ENCODE measurements around the gene MYOM3. TPM values are rescaled to one million over a fixed set of nuclear protein-coding genes. Genes with fewer than 3 reads are reported as not detected.

The MYOM3 gene
- total and polyA plus RNA-seq, 2 of the 4 experiments (the other 2 are of a cell fraction): 0.03 TPM; not detected in 1

DNA sequence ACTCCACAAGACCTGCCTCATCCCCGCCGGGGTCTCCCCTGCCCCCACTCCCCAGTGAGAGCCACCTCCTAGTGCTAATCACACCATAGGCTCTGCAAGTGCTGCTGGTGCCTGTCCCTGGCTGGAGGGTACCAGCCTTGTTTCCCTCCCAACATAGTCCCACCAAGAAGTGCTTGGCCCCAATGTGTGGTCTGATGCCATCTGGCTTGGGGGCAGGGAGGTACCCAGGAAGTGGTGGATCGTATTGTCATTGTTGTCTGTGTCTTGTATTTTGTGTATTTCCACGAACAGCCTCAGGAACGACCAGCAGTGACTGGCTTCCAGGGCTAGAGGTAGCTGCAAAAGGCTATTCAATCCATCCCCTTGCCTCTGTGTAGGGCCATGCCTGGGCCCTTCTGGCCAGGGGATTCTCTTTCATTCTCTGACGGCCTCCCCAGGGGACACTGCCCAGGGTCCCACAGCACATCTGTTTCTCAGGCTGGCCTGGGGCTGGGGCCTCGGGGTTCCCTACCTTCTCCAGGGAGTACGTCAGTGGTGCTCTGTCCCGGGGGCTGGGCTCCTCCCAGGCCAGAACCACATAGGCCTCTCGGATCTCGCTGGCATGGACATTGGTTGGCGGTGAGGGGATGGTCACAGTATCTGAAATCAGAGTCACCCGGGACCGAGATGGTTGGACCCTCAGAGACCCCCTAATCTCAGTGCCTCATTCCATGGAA lies 22.8 kb downstream of the MYOM3 start:
- H3K36me3 ChIP-seq (ENCODE audit: control insufficient read depth, insufficient read depth, low read length): no peaks in the 10 kb centered on the region
- H2AK5ac ChIP-seq (ENCODE audit: low read depth, low read length): no peak overlapping the region
- H2BK5ac ChIP-seq (ENCODE audit: low read depth, low read length, poor library complexity, severe bottlenecking): no peak overlapping the region
- H3K4me3 ChIP-seq (ENCODE audit: insufficient read depth, low read depth, low read length): no peak overlapping the region
- H3K9me3 ChIP-seq (ENCODE audit: control insufficient read depth, insufficient read depth, low read length): no peaks in the 10 kb centered on the region
- H2BK20ac ChIP-seq (ENCODE audit: low read depth, low read length): no peak overlapping the region
- H3K9me1 ChIP-seq (ENCODE audit: insufficient read depth, low read length): peaks cover 3% of the 10 kb centered on the region; the same call in 1 of the 2 replicates
- H3K27ac ChIP-seq (ENCODE audit: insufficient read depth, low read length): no peak overlapping the region
- ChIA-PET CTCF (no interaction called here), POLR2A (ENCODE audit: unreplicated experiment) (no interaction called here)
- no peak overlapping the region for H3K23ac ChIP-seq (ENCODE audit: low read depth, low read length)
- no peak overlapping the region for H3K4ac ChIP-seq (ENCODE audit: low read depth, low read length)
- H2AK9ac ChIP-seq (replicated peaks; ENCODE audit: low read depth, low read length, poor library complexity): no peak overlapping the region
- peaks cover 62% of the 10 kb centered on the region for H3K27me3 ChIP-seq (ENCODE audit: control insufficient read depth, insufficient read depth, low read length)
- WGBS, 2 experiments (ENCODE audit: extremely low coverage in 2 of 2, insufficient read length in 1 of 2): 55% methylated on average over 2 of the region's 14 CpGs; no CpG with 5 or more reads in 1 of the 2 experiments
- dilution Hi-C loops (cut with HindIII; ENCODE audit: low sequenced_read_pairs, unreplicated experiment): no loop called here
- H4K5ac ChIP-seq (ENCODE audit: low read depth, low read length): no peak overlapping the region
- no peak overlapping the region for H2BK15ac ChIP-seq (ENCODE audit: low read depth, low read length)
- intact Hi-C loops (cut with micrococcal nuclease): loop anchor here (10.0 kb wide), 1 partner anchor 46 kb away; no protein-coding TSS in a partner anchor
- H3K4me1 ChIP-seq (ENCODE audit: control insufficient read depth, insufficient read depth, low read length): no peaks in the 10 kb centered on the region
- no peaks in the 10 kb centered on the region; the same call in 1 of the 2 replicates for H4K20me1 ChIP-seq (ENCODE audit: insufficient read depth, low read length)
- no peak for DNase-seq
- no peak for ATAC-seq (ENCODE audit: low read depth)
- peak overlapping the region; percentile 39 for H2AFZ ChIP-seq (replicated peaks; ENCODE audit: low read length, poor library complexity)
- H4K91ac ChIP-seq (ENCODE audit: insufficient read depth, low read depth, low read length): no peak overlapping the region
- H3K18ac ChIP-seq (ENCODE audit: low read depth, low read length): no peak overlapping the region
- H4K8ac ChIP-seq (ENCODE audit: low read depth in 2 of 2, low read length in 2 of 2): no peak overlapping the region
- no peak overlapping the region for H3K14ac ChIP-seq (replicated peaks; ENCODE audit: low read depth, low read length)
- TF ChIP-seq SMC3 (IDR thresholded peaks at IDR 0.05; ENCODE audit: low read depth, low read length): no peak
- no peak for TF ChIP-seq POLR2A (IDR thresholded peaks at IDR 0.05; ENCODE audit: low read depth, low read length)
- TF ChIP-seq RCOR1 (IDR thresholded peaks at IDR 0.05; ENCODE audit: insufficient replicate concordance, low read length): no peak
- no peak for TF ChIP-seq RAD21 (IDR thresholded peaks at IDR 0.05; ENCODE audit: low read length)
- TF ChIP-seq FOS (IDR thresholded peaks at IDR 0.05; ENCODE audit: low read depth, low read length): no peak
- no peak for TF ChIP-seq BHLHE40 (IDR thresholded peaks at IDR 0.05; ENCODE audit: low read depth, low read length)
- no peak for TF ChIP-seq CHD1 (IDR thresholded peaks at IDR 0.05; ENCODE audit: low read depth, low read length)
- TF ChIP-seq NFE2L2 (IDR thresholded peaks at IDR 0.05; ENCODE audit: low read depth, low read length): no peak
- TF ChIP-seq, protein P1, sequence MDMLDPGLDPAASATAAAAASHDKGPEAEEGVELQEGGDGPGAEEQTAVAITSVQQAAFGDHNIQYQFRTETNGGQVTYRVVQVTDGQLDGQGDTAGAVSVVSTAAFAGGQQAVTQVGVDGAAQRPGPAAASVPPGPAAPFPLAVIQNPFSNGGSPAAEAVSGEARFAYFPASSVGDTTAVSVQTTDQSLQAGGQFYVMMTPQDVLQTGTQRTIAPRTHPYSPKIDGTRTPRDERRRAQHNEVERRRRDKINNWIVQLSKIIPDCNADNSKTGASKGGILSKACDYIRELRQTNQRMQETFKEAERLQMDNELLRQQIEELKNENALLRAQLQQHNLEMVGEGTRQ (IDR thresholded peaks at IDR 0.05; ENCODE audit: low read depth, low read length): no peak
- TF ChIP-seq, protein P2, sequence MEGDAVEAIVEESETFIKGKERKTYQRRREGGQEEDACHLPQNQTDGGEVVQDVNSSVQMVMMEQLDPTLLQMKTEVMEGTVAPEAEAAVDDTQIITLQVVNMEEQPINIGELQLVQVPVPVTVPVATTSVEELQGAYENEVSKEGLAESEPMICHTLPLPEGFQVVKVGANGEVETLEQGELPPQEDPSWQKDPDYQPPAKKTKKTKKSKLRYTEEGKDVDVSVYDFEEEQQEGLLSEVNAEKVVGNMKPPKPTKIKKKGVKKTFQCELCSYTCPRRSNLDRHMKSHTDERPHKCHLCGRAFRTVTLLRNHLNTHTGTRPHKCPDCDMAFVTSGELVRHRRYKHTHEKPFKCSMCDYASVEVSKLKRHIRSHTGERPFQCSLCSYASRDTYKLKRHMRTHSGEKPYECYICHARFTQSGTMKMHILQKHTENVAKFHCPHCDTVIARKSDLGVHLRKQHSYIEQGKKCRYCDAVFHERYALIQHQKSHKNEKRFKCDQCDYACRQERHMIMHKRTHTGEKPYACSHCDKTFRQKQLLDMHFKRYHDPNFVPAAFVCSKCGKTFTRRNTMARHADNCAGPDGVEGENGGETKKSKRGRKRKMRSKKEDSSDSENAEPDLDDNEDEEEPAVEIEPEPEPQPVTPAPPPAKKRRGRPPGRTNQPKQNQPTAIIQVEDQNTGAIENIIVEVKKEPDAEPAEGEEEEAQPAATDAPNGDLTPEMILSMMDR (conservative IDR thresholded peaks at IDR 0.05; ENCODE audit: low read depth, low read length): no peak
- TF ChIP-seq, protein P3, sequence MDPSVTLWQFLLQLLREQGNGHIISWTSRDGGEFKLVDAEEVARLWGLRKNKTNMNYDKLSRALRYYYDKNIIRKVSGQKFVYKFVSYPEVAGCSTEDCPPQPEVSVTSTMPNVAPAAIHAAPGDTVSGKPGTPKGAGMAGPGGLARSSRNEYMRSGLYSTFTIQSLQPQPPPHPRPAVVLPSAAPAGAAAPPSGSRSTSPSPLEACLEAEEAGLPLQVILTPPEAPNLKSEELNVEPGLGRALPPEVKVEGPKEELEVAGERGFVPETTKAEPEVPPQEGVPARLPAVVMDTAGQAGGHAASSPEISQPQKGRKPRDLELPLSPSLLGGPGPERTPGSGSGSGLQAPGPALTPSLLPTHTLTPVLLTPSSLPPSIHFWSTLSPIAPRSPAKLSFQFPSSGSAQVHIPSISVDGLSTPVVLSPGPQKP (IDR thresholded peaks at IDR 0.05; ENCODE audit: borderline replicate concordance, low read depth, low read length): no peak
- TF ChIP-seq MXI1 (IDR thresholded peaks at IDR 0.05; ENCODE audit: borderline replicate concordance, low read depth, low read length): no peak
- TF ChIP-seq CEBPB (IDR thresholded peaks at IDR 0.05; ENCODE audit: low read depth, low read length): no peak
- TF ChIP-seq RFX5 (IDR thresholded peaks at IDR 0.05; ENCODE audit: low read depth, low read length): no peak
- no peak for TF ChIP-seq MAZ (IDR thresholded peaks at IDR 0.05; ENCODE audit: borderline replicate concordance, low read depth, low read length)
- no peak for TF ChIP-seq MAFK (IDR thresholded peaks at IDR 0.05; ENCODE audit: low read depth, low read length)
- no peak overlapping the region for H3K56ac ChIP-seq (ENCODE audit: extremely low read depth, insufficient read depth, low read length)
- no peak overlapping the region for H3K4me2 ChIP-seq (ENCODE audit: low read depth, low read length)
- BruUV-seq (replicated peaks): no TSS peak
- no peaks in the 10 kb centered on the region for H3K79me1 ChIP-seq (ENCODE audit: low read depth in 1 of 2, low read length in 2 of 2)
- H2BK120ac ChIP-seq (ENCODE audit: low read depth, low read length): no peak overlapping the region
- H3K9ac ChIP-seq (ENCODE audit: low read depth, low read length): no peak overlapping the region
- in situ Hi-C loops (cut with MboI; ENCODE audit: low sequenced_read_pairs): no loop called here
